Uterus (tissue), 4 donors: ENCODE measurements around the gene AMOTL1. TPM values are rescaled to one million over a fixed set of nuclear protein-coding genes. Genes with fewer than 3 reads are reported as not detected.

Source experiments
- DNase-seq, 2 donors: peaks; one replicate each; pipeline ENCODE4 v3.0.0-alpha.2; 2019 to 2020
- H3K27ac ChIP-seq, 2 donors: fragments of 200-600 bp; sonication (generic); 1 replicate in 1 of 2; 2 replicates in 1 of 2; pipeline ENCODE4 v1.5.1; 2016 to 2018
- H3K27me3 ChIP-seq, 2 donors: fragments of 200-600 bp; sonication (generic); one replicate each; pipeline ENCODE4 v1.5.1; 2018 to 2019; ENCODE audit warnings: control low read depth in 1 of 2
- H3K36me3 ChIP-seq, 2 donors: fragments of 200-600 bp; sonication (generic); one replicate each; pipeline ENCODE4 v1.5.1; 2019; ENCODE audit warnings: control low read depth in 1 of 2
- H3K4me1 ChIP-seq, 2 donors: fragments of 200-600 bp; sonication (generic); one replicate each; pipeline ENCODE4 v1.5.1; 2018 to 2019; ENCODE audit warnings: control low read depth in 1 of 2
- H3K4me3 ChIP-seq, 2 donors: fragments of 200-600 bp; sonication (generic); 1 replicate in 1 of 2; 2 replicates in 1 of 2; pipeline ENCODE4 v1.5.1; 2018 to 2019; ENCODE audit warnings: mild to moderate bottlenecking in 1 of 2
- H3K9me3 ChIP-seq, 2 donors: fragments of 200-600 bp; sonication (generic); one replicate each; pipeline ENCODE4 v1.5.1; 2019; ENCODE audit warnings: control low read depth in 1 of 2
- CTCF ChIP-seq, 4 experiments: fragments of 200-600 bp in 2 of 4; fragments of 450-650 bp in 2 of 4; sonication (generic) in 2 of 4; IDR thresholded peaks; one replicate each; pipeline ENCODE4 v1.5.1; 2016 to 2019; ENCODE audit warnings: antibody characterized with exemption in 4 of 4, mild to moderate bottlenecking in 2 of 4, moderate library complexity in 1 of 4
- POLR2A ChIP-seq, 2 donors: fragments of 450-650 bp; IDR thresholded peaks; one replicate each; pipeline ENCODE4 v1.6.1; 2016; ENCODE audit warnings: antibody characterized with exemption in 2 of 2, mild to moderate bottlenecking in 1 of 2, moderate library complexity in 1 of 2
- intact Hi-C: fragments of 100-400 bp; cut with DNase I; formaldehyde crosslinking; loops from one replicate; pipeline ENCODE4 v1.15.1; 2023; ENCODE audit warnings: low total_unique reads
- total RNA-seq, 4 donors: library from RNA; depleted of rRNA in 3 of 4; stranded (reverse); fragments of >200 nt in 3 of 4; gene quantifications; one replicate each; pipeline versions ENCODE4 v1.1.0 to v1.2.4, GENCODE V29; 2014 to 2023
- donor health status: DM: yes; HTN: yes; CAD: no.

Gene AMOTL1
- total RNA-seq, 4 donors from 2014 or later, result 20.6 to 107 (median 41.5) TPM

- no peak for DNase-seq
- peaks cover 0 to 5% of the 10 kb centered on the region in 2 donors for H3K4me1 ChIP-seq
- no peak for TF ChIP-seq POLR2A (IDR thresholded peaks at IDR 0.05)
- TF ChIP-seq CTCF (IDR thresholded peaks at IDR 0.05), result no peak
- intact Hi-C loops, result no loop called here
- no peaks in the 10 kb centered on the region for H3K9me3 ChIP-seq
- no peak overlapping the region for H3K4me3 ChIP-seq
- no peaks in the 10 kb centered on the region for H3K27me3 ChIP-seq
- no peaks in the 10 kb centered on the region for H3K36me3 ChIP-seq
- peak overlapping the region in 1 of 2 donors; percentile 18 for H3K27ac ChIP-seq
These were observed 17.4 kb downstream of the AMOTL1 start for GRCh38 chr11:94785509-94785908.

DNA sequence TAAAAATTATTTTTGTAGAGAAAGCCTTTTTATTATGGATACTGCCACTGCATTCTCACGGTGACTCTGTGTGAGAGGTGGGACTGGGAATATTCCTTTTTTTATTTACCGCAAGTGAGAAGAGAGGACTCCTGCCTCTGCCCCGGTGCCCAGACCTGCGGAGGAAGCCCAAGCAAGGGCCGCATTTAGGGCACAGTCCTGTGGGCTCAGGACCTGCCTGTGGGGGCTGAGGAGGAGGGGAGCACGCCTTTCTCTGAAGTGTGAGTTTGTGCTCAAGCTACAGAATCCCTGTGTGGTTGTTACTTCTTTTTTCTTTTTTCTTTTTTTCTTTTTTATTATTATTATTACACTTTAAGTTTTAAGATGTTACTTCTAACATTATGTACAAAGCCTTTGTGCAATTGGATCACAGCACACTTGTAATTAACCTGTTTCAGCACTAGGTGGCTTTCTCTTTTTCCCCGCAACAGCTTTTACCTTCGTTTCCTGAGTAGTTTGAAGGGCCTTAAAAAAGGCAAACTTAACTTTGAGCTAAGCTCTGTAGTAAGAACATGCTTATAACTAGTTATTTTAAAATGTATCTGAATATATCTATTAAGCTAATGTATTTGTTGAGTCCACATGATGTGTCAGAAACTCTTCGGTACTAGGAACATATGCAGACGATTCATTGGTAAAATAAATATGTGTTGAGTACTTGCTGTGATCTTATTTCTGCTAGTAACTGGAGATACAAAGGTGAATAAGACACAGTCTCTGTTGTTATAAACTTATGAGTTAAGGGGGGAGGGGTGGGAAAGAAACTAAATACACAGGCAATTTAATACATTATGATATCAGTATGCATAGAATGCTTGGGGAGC, 18.3 kb downstream of the AMOTL1 start:
- TF ChIP-seq CTCF (IDR thresholded peaks at IDR 0.05), result peak; percentile 50 to 61 (median 54)
- no peak for TF ChIP-seq POLR2A (IDR thresholded peaks at IDR 0.05)
- Histone ChIP-seq H3K9me3 (no peaks in the 10 kb centered on the region), H3K4me3 (no peak overlapping the region), H3K36me3 (no peaks in the 10 kb centered on the region), H3K27ac (no peak overlapping the region), H3K27me3 (no peaks in the 10 kb centered on the region), H3K4me1 (peaks cover 0 to 5% of the 10 kb centered on the region in 2 donors)
- intact Hi-C loops, result no loop called here
- no peak for DNase-seq

GRCh38 chr11:94787801-94788200, 19.6 kb downstream of the AMOTL1 start:
- no peak overlapping the region for H3K4me3 ChIP-seq
- TF ChIP-seq CTCF (IDR thresholded peaks at IDR 0.05) (no peak), POLR2A (IDR thresholded peaks at IDR 0.05) (no peak)
- H3K4me1 ChIP-seq, result peaks cover 0 to 1% of the 10 kb centered on the region in 2 donors
- no peak for DNase-seq
- no peaks in the 10 kb centered on the region for H3K9me3 ChIP-seq
- no peaks in the 10 kb centered on the region for H3K27me3 ChIP-seq
- intact Hi-C loops, result no loop called here
- H3K27ac ChIP-seq, result no peak overlapping the region
- no peaks in the 10 kb centered on the region for H3K36me3 ChIP-seq

DNA sequence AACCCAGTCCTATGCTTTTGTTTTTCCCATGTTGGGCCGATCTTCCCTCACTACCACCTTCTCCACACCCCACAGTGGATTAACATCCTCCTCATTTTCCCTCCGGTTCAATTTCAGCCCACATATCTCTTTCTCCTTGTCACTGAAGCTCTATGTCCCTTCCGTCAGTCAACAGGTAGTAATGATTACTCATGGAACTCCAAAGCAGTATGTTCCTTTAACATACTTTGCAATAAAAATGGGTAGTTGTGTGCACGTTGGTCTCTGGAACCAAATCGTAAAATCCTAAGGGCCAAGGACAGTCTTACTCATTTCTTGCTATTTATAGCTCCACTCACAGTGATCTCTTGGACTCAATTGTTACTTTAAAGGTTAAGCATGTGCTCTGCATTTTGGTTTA, 20.2 kb downstream of the AMOTL1 start:
- H3K27me3 ChIP-seq, result no peaks in the 10 kb centered on the region
- H3K36me3 ChIP-seq, result no peaks in the 10 kb centered on the region
- H3K27ac ChIP-seq, result no peak overlapping the region
- TF ChIP-seq CTCF (IDR thresholded peaks at IDR 0.05) (no peak), POLR2A (IDR thresholded peaks at IDR 0.05) (no peak)
- H3K4me1 ChIP-seq, result peaks cover 0 to 7% of the 10 kb centered on the region in 2 donors
- H3K9me3 ChIP-seq, result no peaks in the 10 kb centered on the region
- no peak overlapping the region for H3K4me3 ChIP-seq
- no peak for DNase-seq
- intact Hi-C loops, result no loop called here

DNA sequence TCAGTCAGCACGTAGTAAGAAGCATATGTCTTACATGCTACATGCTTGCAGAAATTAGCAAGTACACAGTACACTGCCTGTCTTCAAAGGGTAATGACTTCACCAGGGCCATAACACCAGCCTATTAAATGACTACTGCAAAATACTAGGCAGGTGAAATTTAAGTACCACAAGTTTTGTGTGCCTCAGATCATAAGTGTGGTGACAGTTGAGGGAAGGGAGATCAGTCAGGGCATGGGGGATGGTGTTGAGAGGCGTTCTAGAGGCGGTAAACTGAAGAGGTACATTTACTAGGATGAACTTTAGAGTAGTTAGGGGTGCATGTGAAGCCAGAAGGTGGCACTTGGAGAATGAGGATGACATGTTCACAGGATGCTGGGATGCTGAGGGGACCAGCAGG, 22.0 kb downstream of the AMOTL1 start:
- no peak overlapping the region for H3K4me3 ChIP-seq
- TF ChIP-seq CTCF (IDR thresholded peaks at IDR 0.05), result no peak
- TF ChIP-seq POLR2A (IDR thresholded peaks at IDR 0.05), result no peak
- H3K27ac ChIP-seq, result no peak overlapping the region
- H3K36me3 ChIP-seq, result no peaks in the 10 kb centered on the region
- peaks cover 3 to 13% of the 10 kb centered on the region in 2 donors for H3K4me1 ChIP-seq
- DNase-seq, result no peak
- no peaks in the 10 kb centered on the region for H3K27me3 ChIP-seq
- H3K9me3 ChIP-seq, result no peaks in the 10 kb centered on the region
- intact Hi-C loops, result no loop called here
